GM23338 (cell line): Measurements from ENCODE around the gene BMP8B. TPM values are rescaled to one million over a fixed set of nuclear protein-coding genes. Genes with fewer than 3 reads are reported as not detected.

Experiments
- ATAC-seq: fragments of 200-7000 bp; cut with Tn5 transposase; 3 replicates; pipeline ENCODE4 v1.9.1; 2020
- DNase-seq: peaks from one replicate; pipeline ENCODE4 v3.0.0-alpha.2; 2015; ENCODE audit warnings: low spot score
- H2AFZ ChIP-seq: fragments of 200-600 bp; sonication (generic); 2 replicates; pipeline ENCODE4 v1.8.0; 2016; ENCODE audit warnings: antibody characterized with exemption, mild to moderate bottlenecking, moderate library complexity
- H3F3A ChIP-seq: fragments of 200-600 bp; sonication (generic); replicated peaks from 2 replicates; pipeline ENCODE4 v1.8.0; 2017; ENCODE audit warnings: antibody characterized with exemption, mixed run types, low read depth
- H3K27ac ChIP-seq: fragments of 200-600 bp; sonication (generic); 2 replicates; pipeline ENCODE4 v1.6.1; 2016; ENCODE audit warnings: low read depth
- H3K27me3 ChIP-seq: fragments of 200-600 bp; sonication (generic); 2 replicates; pipeline ENCODE4 v1.8.0; 2016; ENCODE audit warnings: mild to moderate bottlenecking, mixed run types, moderate library complexity; ENCODE audit not compliant: insufficient read depth
- H3K36me3 ChIP-seq: fragments of 200-600 bp; sonication (generic); 2 replicates; pipeline ENCODE4 v1.8.0; 2016; ENCODE audit warnings: mild to moderate bottlenecking; ENCODE audit not compliant: insufficient read depth
- H3K4me1 ChIP-seq: fragments of 200-600 bp; sonication (generic); 2 replicates; pipeline ENCODE4 v1.8.0; 2016; ENCODE audit warnings: mild to moderate bottlenecking, moderate library complexity; ENCODE audit not compliant: insufficient read depth
- H3K4me2 ChIP-seq: fragments of 200-600 bp; sonication (generic); 2 replicates; pipeline ENCODE4 v1.7.1; 2017; ENCODE audit warnings: mixed run types
- H3K4me3 ChIP-seq: fragments of 200-600 bp; sonication (generic); 2 replicates; pipeline ENCODE4 v1.6.1; 2016; ENCODE audit warnings: mixed run types
- H3K79me2 ChIP-seq: fragments of 200-600 bp; sonication (generic); replicated peaks from 2 replicates; pipeline ENCODE4 v1.8.0; 2017; ENCODE audit warnings: mild to moderate bottlenecking; ENCODE audit not compliant: insufficient read depth
- H3K9me2 ChIP-seq: fragments of 200-600 bp; sonication (generic); 2 replicates; pipeline ENCODE4 v1.8.0; 2017; ENCODE audit not compliant: insufficient read depth
- H4K20me1 ChIP-seq: fragments of 200-600 bp; sonication (generic); replicated peaks from 2 replicates; pipeline ENCODE4 v1.8.0; 2017; ENCODE audit warnings: mild to moderate bottlenecking; ENCODE audit not compliant: insufficient read depth
- H3K27ac Mint-ChIP-seq: 2 replicates; pipeline ENCODE4 v1.8.0; 2020; ENCODE audit warnings: inconsistent platforms, mild to moderate bottlenecking, moderate library complexity, mixed read lengths
- H3K27me3 Mint-ChIP-seq: 3 replicates; pipeline ENCODE4 v1.8.0; 2022; ENCODE audit warnings: low read depth, mild to moderate bottlenecking, moderate library complexity, mixed read lengths, inconsistent platforms; ENCODE audit not compliant: insufficient read depth, poor library complexity
- H3K36me3 Mint-ChIP-seq: 3 replicates; pipeline ENCODE4 v1.8.0; 2021; ENCODE audit warnings: low read depth, mild to moderate bottlenecking, inconsistent platforms, moderate library complexity, mixed read lengths
- H3K4me1 Mint-ChIP-seq: 3 replicates; pipeline ENCODE4 v1.8.0; 2020; ENCODE audit warnings: mild to moderate bottlenecking, inconsistent platforms, mixed read lengths
- H3K4me3 Mint-ChIP-seq: 3 replicates; pipeline ENCODE4 v1.8.0; 2021; ENCODE audit warnings: moderate library complexity, mild to moderate bottlenecking, inconsistent platforms, mixed read lengths
- H3K9me3 Mint-ChIP-seq: 3 replicates; pipeline ENCODE4 v1.8.0; 2020; ENCODE audit warnings: moderate library complexity, mild to moderate bottlenecking, inconsistent platforms, mixed read lengths
- CREB1 ChIP-seq: fragments of 250-450 bp; sonication (Bioruptor Pico); IDR thresholded peaks from 2 replicates; pipeline ENCODE4 v1.5.0; 2020; ENCODE audit warnings: low read depth, mild to moderate bottlenecking, moderate library complexity
- CTCF ChIP-seq, 2 experiments: fragments of 200-600 bp in 1 of 2; sonication (generic) in 1 of 2; conservative IDR thresholded peaks; 2 replicates each; pipeline versions ENCODE4 v1.5.1 to v1.6.1; 2016 to 2017; ENCODE audit warnings: antibody characterized with exemption in 2 of 2, low read depth in 2 of 2, mild to moderate bottlenecking in 2 of 2, moderate library complexity in 1 of 2
- ETS1 ChIP-seq: IDR thresholded peaks from 2 replicates; pipeline ENCODE4 v1.6.1; 2016; ENCODE audit warnings: antibody characterized with exemption
- EZH2phosphoT487 ChIP-seq: fragments of 200-600 bp; sonication (generic); IDR thresholded peaks from one replicate; pipeline ENCODE4 v1.8.1; 2018; ENCODE audit warnings: antibody characterized with exemption; ENCODE audit not compliant: unreplicated experiment
- JUNB ChIP-seq: IDR thresholded peaks from one replicate; pipeline ENCODE4 v1.6.1; 2016; ENCODE audit warnings: antibody characterized with exemption; ENCODE audit not compliant: unreplicated experiment
- NANOG ChIP-seq: IDR thresholded peaks from 2 replicates; pipeline ENCODE4 v1.6.1; 2016; ENCODE audit warnings: antibody characterized with exemption, borderline replicate concordance
- POLR2AphosphoS5 ChIP-seq: IDR thresholded peaks from 2 replicates; pipeline ENCODE4 v1.6.1; 2016; ENCODE audit warnings: antibody characterized with exemption, low read depth
- REST ChIP-seq: IDR thresholded peaks from one replicate; pipeline ENCODE4 v1.6.1; 2018; ENCODE audit warnings: antibody characterized with exemption; ENCODE audit not compliant: unreplicated experiment
- STAT1 ChIP-seq: IDR thresholded peaks from one replicate; pipeline ENCODE4 v1.6.1; 2016; ENCODE audit warnings: antibody characterized with exemption; ENCODE audit not compliant: unreplicated experiment
- ZNF114 ChIP-seq: fragments of 250-450 bp; sonication (Bioruptor Pico); IDR thresholded peaks from 2 replicates; pipeline ENCODE4 v1.5.0; 2020; ENCODE audit warnings: mild to moderate bottlenecking, moderate library complexity
- ZNF331 ChIP-seq: fragments of 250-450 bp; sonication (Bioruptor Pico); IDR thresholded peaks from 2 replicates; pipeline ENCODE4 v1.5.0; 2020; ENCODE audit warnings: low read depth, mild to moderate bottlenecking, moderate library complexity
- ZNF462 ChIP-seq: fragments of 250-450 bp; sonication (Bioruptor Pico); IDR thresholded peaks from 2 replicates; pipeline ENCODE4 v1.5.0; 2020; ENCODE audit warnings: mild to moderate bottlenecking, moderate library complexity
- polyA plus RNA-seq: library from polyadenylated mRNA; unstranded; fragments of >200 nt; fragmentation: Nextera tagmentation; extraction: Ambion mirVana; gene quantifications from 2 replicates; pipeline ENCODE4 v1.2.1, GENCODE V29; 2016
- total RNA-seq: library from RNA; depleted of rRNA; stranded (reverse); fragments of >200 nt; shearing (Covaris generic); gene quantifications from 2 replicates; pipeline ENCODE4 v1.2.3, GENCODE V29; 2014

Gene BMP8B
- total and polyA plus RNA-seq, 2 experiments from 2014 or later, result 0.16 to 0.90 TPM

GRCh38 chr1:39760074-39761008, 28.3 kb downstream of the BMP8B start:
- Mint-ChIP-seq H3K36me3 (peaks cover 31% of the 10 kb centered on the region), H3K9me3 (peaks cover 15% of the 10 kb centered on the region; the same call in 2 of the 3 replicates), H3K4me1 (no peaks in the 10 kb centered on the region; the same call in 2 of the 3 replicates), H3K27ac (no peak overlapping the region), H3K27me3 (peaks cover 3% of the 10 kb centered on the region), H3K4me3 (no peak overlapping the region)
- no peak overlapping the region for H3K27ac ChIP-seq
- H4K20me1 ChIP-seq, result no peaks in the 10 kb centered on the region
- H3K4me2 ChIP-seq, result no peak overlapping the region
- no peaks in the 10 kb centered on the region for H3K27me3 ChIP-seq
- TF ChIP-seq REST (no peak), JUNB (no peak), ZNF462 (CRISPR knock-in tag) (no peak), STAT1 (no peak), EZH2phosphoT487 (no peak), CREB1 (no peak), POLR2AphosphoS5 (no peak), ETS1 (no peak), NANOG (no peak), ZNF331 (CRISPR knock-in tag) (no peak), ZNF114 (CRISPR knock-in tag) (no peak), CTCF (conservative IDR thresholded peaks at IDR 0.05; ENCODE audit: low read depth in 2 of 2) (no peak)
- no peaks in the 10 kb centered on the region for H3F3A ChIP-seq
- no peaks in the 10 kb centered on the region for H3K4me1 ChIP-seq
- no peak overlapping the region for H3K4me3 ChIP-seq
- H3K9me2 ChIP-seq, result no peaks in the 10 kb centered on the region
- H2AFZ ChIP-seq, result no peak overlapping the region
- DNase-seq (no peak), ATAC-seq (no peak)
- no peaks in the 10 kb centered on the region for H3K36me3 ChIP-seq
- no peaks in the 10 kb centered on the region for H3K79me2 ChIP-seq
